Measurements from ENCODE around the gene PSAPL1.

PSAPL1 gene

DNA sequence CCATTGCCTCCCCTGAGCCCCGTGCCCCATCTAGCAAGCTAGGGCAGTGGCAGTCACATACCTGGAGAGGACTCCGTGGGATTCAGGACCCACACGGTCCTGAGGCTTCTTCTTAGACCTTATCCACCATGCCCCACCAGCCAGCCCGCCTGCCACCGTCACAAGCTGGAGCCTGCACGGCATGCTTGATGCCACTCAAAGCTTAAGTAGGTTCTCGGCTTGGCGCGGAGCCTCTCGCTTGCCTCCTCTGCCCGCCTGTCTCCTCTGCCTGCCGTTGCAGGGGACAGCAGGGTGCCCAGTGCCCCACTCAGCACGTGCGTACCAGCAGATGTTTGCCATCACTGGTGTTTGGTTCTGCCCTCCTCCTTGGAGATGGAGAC lies 14.1 kb downstream of the PSAPL1 start:
- TF ChIP-seq, protein P1, sequence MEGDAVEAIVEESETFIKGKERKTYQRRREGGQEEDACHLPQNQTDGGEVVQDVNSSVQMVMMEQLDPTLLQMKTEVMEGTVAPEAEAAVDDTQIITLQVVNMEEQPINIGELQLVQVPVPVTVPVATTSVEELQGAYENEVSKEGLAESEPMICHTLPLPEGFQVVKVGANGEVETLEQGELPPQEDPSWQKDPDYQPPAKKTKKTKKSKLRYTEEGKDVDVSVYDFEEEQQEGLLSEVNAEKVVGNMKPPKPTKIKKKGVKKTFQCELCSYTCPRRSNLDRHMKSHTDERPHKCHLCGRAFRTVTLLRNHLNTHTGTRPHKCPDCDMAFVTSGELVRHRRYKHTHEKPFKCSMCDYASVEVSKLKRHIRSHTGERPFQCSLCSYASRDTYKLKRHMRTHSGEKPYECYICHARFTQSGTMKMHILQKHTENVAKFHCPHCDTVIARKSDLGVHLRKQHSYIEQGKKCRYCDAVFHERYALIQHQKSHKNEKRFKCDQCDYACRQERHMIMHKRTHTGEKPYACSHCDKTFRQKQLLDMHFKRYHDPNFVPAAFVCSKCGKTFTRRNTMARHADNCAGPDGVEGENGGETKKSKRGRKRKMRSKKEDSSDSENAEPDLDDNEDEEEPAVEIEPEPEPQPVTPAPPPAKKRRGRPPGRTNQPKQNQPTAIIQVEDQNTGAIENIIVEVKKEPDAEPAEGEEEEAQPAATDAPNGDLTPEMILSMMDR (IDR thresholded peaks at IDR 0.05; ENCODE audit: borderline replicate concordance, insufficient read depth, low read depth, low read length): no peak
- no peak overlapping the region for H3K4me3 ChIP-seq (ENCODE audit: low read depth, low read length)

DNA sequence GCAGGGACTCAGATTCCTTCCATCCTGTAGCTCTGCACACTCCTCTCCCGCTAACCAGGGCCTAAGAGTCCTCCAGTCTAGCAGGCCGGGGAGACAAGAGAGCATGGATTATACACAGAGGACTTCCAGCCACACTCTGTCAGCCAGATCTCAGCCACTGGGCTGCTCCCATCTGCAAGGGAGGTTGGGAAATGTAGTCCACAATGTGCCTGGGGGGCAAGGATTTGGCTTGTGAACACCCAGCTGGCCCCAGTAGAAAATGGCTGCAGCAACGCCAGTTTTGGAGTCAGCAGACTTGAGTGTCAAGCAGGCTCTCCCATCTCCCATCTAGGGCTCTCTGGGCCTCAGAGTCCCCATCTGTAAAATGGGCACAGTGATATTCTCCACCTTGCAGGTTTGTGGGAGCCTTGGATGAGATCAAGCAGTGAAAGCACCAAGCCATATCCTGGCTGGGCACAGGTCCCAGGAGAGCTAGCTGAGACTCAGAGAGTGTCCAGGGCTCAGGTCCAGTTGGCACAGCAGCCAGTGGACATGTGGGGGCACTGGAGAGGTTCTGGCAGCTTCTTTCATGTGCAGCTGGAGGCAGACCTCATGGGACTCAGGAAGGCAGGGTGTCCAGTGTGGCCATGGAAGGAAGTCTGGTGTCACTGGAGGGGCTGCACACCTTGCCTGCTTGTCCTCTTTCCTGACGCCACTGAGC lies 14.6 kb downstream of the PSAPL1 start:
- TF ChIP-seq, protein P1 (IDR thresholded peaks at IDR 0.05; ENCODE audit: borderline replicate concordance, insufficient read depth, low read depth, low read length): no peak
- H3K4me3 ChIP-seq (ENCODE audit: low read depth, low read length): no peak overlapping the region

DNA sequence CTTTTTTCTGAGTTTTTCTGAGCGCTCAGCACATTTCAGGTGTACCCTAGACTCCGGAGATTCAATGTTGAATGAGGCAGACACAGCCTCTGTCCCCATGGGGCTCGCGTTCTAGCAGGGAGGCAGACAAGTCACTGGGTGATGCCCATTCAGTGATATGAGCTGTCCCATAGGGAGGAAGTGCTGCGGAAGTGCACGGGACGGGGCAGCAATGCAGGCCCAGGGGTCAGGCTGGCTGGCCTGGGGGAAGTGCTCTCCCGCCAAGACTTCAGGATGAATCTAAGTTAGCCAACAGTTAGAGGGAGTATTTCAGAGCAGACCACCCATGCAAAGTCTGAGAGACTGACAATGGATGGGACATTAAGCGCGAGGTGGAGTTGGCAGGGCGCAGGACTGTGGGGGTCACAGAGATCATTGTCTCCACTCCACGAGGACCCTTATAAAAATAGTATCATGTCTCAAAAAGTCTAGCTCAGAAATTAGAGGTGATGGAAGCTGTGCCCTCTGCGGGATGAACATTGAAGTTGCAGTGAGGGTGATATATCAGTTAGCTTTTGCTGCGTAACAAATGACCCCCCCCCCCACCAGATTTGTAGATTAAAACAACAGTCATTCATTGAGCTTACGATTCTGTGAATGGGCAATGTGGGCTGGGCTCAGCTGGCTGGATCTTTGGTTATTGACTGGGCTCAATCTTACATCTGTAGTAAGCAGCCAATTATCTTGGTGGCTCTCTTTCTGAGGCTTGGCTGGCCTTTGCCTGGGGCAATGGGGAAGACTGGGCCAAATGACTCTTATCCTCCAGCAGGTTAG lies 16.4 kb downstream of the PSAPL1 start:
- no peak overlapping the region for H3K4me3 ChIP-seq (ENCODE audit: low read depth, low read length)
- TF ChIP-seq, protein P1 (IDR thresholded peaks at IDR 0.05; ENCODE audit: borderline replicate concordance, insufficient read depth, low read depth, low read length): no peak

DNA sequence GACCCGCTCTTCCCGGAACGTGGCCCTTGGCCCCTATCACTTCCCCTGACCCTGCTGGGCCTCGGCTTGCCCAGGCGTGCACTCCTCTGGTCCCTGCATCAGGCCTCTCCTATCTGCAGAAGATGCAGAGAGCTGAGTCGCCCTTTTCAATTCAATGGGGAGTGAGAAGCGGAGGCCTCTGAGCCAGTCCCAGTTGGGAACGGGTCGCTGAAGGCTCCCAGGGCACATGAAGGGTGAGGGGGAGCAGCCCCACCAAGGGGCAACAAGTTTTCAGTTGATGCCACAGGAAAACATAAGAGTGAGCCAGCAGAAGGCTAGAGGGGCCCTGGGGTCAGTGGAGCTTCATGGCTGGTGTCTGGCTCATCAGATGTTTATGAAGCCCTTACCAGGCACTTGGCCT lies 17.1 kb downstream of the PSAPL1 start:
- TF ChIP-seq, protein P1 (IDR thresholded peaks at IDR 0.05; ENCODE audit: borderline replicate concordance, insufficient read depth, low read depth, low read length): no peak
- H3K4me3 ChIP-seq (ENCODE audit: low read depth, low read length): no peak overlapping the region

DNA sequence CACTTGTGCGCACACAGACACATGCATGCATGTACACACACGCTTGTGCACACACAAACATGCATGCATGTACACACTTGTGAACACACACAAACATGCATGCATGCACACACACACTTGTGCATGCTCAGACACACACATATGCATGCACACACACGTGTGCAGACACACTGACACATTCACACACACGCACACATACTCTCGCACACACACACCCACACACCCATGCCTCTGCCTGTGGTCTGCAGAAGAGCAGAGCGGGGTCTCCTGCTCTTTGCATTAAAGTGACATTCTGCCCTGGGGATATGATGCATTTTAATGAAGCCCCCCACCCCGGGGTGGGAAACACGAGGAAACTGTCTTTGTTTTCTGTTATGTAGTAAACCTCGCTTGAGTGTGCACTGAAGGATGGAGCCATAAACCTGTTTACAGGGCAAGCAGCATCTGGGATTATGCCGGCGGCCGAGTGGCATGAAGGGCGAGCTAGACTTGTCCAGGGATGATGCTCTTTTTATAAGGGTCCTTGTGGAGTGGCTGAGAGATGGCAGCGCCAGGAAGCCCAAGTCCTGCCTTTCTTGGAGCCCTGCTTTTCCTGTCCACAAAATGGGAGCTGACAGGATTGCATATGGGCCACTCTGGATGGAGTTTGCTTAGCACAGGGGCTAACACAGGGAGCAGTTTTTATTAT lies 17.8 kb downstream of the PSAPL1 start:
- no peak overlapping the region for H3K4me3 ChIP-seq (ENCODE audit: low read depth, low read length)
- TF ChIP-seq, protein P1 (IDR thresholded peaks at IDR 0.05; ENCODE audit: borderline replicate concordance, insufficient read depth, low read depth, low read length): no peak

DNA sequence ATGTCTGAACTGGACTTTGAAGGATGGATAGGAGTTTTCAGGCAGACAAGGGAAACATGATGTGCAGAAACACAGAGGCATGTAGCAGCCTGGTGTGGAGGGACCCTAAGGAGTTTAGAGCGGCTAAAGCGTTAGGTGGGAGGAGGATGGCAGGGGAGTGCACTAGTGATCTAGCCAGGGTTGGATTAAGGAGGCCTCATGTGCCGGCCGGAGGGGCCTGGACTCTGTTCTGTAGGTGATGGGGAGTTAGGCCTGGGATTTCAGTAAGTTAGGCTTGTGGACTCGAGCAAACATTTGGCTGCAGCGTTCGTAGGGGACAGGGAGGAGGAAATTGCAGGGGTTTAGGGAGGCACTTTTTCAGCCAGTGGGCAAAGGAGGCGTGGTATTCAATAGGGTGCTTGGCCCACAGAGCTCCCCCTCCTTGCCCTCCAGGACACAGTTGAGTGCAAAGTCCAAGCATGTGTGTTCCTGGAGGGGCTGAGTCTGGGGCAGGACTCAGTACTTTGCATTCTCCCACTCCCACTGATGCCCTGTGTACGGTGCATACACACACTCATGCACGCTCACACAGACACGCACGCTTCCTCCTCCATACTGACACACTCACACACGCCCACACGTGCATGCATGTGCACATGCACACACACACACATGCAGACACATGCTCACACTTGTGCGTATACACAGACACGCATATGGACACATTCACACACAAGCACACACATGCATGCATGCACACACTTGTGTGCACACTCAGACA lies 18.6 kb downstream of the PSAPL1 start:
- H3K4me3 ChIP-seq (ENCODE audit: low read depth, low read length): no peak overlapping the region
- TF ChIP-seq, protein P1 (IDR thresholded peaks at IDR 0.05; ENCODE audit: borderline replicate concordance, insufficient read depth, low read depth, low read length): no peak

Data from GM12875 (cell line).